ENCODE data around the gene VAPB.

The VAPB gene

GRCh38 chr20:58433759-58434158 is 44.7 kb downstream of the VAPB start:
- H3K4me3 ChIP-seq (replicated peaks; ENCODE audit: low read depth, low read length) = no peak overlapping the region
- no peak for TF ChIP-seq CTCF (IDR thresholded peaks at IDR 0.05; ENCODE audit: low read depth, low read length, missing control alignments)
- DNase-seq (ENCODE audit: extremely low read depth, low read depth) = peak; percentile 16

- no peak for TF ChIP-seq CTCF (IDR thresholded peaks at IDR 0.05; ENCODE audit: low read depth, low read length, missing control alignments)
- H3K4me3 ChIP-seq (replicated peaks; ENCODE audit: low read depth, low read length) = no peak overlapping the region
- DNase-seq (ENCODE audit: extremely low read depth, low read depth) = no peak
Observed at GRCh38 chr20:58434326-58434725, 45.3 kb downstream of the VAPB start.

- no peak for TF ChIP-seq CTCF (IDR thresholded peaks at IDR 0.05; ENCODE audit: low read depth, low read length, missing control alignments)
- no peak for DNase-seq (ENCODE audit: extremely low read depth, low read depth)
- no peak overlapping the region for H3K4me3 ChIP-seq (replicated peaks; ENCODE audit: low read depth, low read length)
Observed at GRCh38 chr20:58435237-58435636, 46.2 kb downstream of the VAPB start.

GRCh38 chr20:58436868-58437645 is 48.0 kb downstream of the VAPB start:
- no peak for DNase-seq (ENCODE audit: extremely low read depth, low read depth)
- TF ChIP-seq CTCF (IDR thresholded peaks at IDR 0.05; ENCODE audit: low read depth, low read length, missing control alignments) = no peak
- no peak overlapping the region for H3K4me3 ChIP-seq (replicated peaks; ENCODE audit: low read depth, low read length)

GRCh38 chr20:58438970-58439808 is 50.2 kb downstream of the VAPB start:
- no peak for TF ChIP-seq CTCF (IDR thresholded peaks at IDR 0.05; ENCODE audit: low read depth, low read length, missing control alignments)
- no peak for DNase-seq (ENCODE audit: extremely low read depth, low read depth)
- no peak overlapping the region for H3K4me3 ChIP-seq (replicated peaks; ENCODE audit: low read depth, low read length)

GRCh38 chr20:58440021-58440767 is 51.2 kb downstream of the VAPB start:
- no peak for DNase-seq (ENCODE audit: extremely low read depth, low read depth)
- no peak overlapping the region for H3K4me3 ChIP-seq (replicated peaks; ENCODE audit: low read depth, low read length)
- TF ChIP-seq CTCF (IDR thresholded peaks at IDR 0.05; ENCODE audit: low read depth, low read length, missing control alignments) = no peak

Data from HFF-Myc (cell line).